Anterior cingulate cortex (tissue), 58 donors: ENCODE data around the gene ZNF705A.
A peak's percentile ranks its signal among the peaks of the same experiment; 100 is the strongest.
"Not testable (repeated sequence)": the region's sequence is repeated elsewhere in the genome, so short reads cannot be mapped to it uniquely, and the experiment has no call there.

ENCODE experiments used
- DNase-seq, 58 donors: peaks; one replicate each; lab custom pipeline; 2025; lab: John Stamatoyannopoulos, UW

The ZNF705A gene

DNA sequence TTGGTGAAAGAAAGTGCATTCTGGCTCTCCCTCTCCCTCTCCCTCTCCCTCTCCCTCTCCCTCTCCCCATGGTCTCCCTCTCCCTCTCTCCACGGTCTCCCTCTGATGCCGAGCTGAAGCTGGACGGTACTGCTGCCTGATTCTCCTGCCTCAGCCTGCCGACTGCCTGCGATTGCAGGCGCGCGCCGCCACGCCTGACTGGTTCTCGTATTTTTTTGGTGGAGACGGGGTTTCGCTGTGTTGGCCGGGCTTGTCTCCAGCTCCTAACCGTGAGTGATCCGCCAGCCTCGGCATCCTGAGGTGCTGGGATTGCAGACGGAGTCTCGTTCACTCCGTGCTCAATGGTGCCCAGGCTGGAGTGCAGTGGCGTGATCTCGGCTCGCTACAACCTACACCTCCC is 26.5 kb downstream of the ZNF705A start:
- not testable (repeated sequence) for DNase-seq

DNA sequence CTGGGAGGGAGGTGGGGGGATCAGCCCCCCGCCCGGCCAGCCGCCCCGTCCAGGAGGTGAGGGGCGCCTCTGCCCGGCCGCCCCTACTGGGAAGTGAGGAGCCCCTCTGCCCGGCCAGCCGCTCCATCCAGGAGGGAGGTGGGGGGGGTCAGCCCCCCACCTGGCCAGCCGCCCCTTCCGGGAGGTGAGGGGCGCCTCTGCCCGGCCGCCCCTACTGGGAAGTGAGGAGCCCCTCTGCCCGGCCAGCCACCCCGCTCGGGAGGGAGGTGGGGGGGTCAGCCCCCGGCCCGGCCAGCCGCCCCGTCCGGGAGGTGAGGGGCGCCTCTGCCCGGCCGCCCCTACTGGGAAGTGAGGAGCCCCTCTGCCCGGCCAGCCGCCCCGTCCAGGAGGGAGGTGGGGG is 27.4 kb downstream of the ZNF705A start:
- DNase-seq, result not testable (repeated sequence)

DNA sequence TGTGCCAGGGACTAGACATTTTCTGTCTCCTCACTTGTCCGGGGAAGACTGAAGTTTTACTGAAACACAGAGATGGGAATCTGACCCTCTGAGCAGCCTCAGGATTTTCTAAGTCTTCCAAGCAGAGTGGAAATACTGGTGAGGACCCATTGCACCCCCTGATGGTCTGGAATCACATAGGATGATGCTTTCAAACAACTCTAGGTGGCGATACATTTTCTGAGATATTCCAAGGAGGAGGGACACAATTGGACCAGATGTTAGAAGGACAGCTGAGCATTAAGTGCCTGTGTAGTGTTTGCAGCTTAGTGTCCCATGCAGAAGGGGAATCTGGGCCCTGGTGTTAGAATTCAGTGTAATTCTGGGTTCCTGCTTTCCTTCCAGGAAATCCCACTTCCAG is 31.3 kb downstream of the ZNF705A start:
- DNase-seq, result not testable (repeated sequence)

DNA sequence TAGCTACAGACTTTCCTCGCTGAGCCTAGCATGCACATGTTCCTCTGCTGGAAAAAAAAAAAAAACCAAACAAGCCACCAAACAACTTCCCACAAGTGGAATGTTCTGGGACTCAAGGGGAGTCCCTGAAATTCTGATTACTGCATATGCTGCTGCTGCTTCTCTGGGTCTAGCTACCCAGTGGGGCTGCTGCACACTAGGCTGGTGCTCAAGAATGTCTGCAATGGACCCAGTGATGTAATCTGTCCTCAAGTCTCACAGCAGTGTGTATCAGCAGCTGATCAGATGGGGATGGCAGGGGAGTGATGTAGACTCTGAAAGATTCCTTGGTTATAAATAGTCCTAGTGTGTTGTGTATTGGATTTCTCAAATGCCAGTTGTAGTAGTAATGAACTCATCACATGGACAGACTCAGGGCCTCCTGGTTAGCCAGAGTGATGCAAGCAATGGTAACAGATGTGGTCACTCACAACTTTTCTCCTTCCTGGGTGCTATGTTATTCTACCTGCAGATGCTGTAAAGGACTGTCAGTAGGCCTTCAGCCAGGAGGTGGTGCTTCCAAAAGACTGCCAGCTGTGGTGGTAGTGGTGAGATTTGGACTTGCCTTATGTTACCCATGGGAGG is 41.0 kb downstream of the ZNF705A start:
- DNase-seq, result not testable (repeated sequence)

DNA sequence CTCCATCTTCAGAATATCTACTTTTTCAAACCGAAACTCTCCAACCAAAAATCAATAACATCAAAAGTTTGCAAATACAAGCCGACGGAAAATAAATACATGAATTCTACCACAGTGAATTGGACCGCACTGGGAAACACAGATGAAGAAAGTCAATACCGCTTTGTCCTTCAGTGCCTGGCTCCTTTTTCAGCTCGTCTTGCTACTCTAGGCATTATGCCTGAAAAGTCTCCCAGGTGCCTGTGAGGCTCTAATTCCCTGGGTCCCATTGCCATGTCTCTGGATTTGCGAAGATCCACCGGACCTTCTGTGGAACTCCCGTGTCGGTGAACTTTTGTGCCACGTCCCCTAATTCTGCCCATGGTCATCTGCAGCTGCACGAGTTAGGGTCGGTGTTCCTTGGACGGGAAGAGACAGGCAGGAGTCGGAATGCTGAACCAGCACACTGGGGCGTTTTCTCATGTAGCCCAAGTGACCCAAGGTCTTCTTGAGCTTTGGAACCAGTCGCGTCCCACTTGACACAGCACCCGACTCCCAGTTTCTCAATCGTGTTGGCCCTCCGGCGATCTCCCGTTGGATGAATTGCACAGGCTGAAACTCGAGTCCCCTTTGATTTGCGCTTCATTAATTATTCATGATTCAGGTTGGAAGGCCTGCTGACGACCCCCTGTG is 62.0 kb downstream of the ZNF705A start:
- DNase-seq, result not testable (repeated sequence)

DNA sequence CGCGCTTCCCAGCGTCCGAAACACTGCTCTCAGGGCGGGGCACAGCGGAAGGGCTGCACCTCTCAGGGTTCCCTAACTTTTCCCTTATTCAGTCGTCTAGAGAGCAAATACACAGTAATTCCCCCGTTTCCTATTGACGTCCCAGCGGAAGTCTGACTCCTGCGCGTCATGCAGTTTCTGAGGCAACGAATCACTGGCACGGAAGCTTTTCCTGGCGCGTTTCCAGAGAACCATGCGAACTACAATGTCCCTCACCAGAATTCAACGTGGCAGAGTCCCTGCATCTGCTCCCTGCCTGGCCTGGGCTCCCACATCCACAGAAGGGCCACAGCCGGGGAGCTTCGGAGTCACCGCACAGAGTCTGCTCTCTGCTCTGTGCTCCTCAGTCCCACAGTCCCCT is 64.6 kb downstream of the ZNF705A start:
- DNase-seq, result peak in 11 of 58 donors; percentile 5 to 50 (median 17)

DNA sequence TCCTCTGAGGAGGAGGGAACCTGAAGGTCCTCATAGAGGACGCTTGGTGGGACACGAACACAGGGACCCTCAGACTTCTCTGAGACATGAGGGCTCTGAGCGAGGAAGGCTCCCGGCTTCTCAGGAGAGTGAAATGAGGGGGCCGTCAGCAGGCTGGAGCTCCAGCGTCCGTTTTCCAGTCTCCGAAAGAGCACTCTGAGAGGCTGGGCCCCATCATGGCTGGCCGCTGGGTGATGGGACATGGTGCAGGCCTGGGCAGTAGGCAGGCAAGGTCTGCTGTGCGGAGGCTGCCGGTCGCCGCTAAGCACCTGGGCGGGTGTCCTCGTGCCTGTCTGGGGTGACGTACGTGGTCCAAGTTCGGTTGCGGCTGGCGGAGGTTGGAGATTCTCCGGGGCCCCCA is 65.0 kb downstream of the ZNF705A start:
- not testable (repeated sequence) for DNase-seq

DNA sequence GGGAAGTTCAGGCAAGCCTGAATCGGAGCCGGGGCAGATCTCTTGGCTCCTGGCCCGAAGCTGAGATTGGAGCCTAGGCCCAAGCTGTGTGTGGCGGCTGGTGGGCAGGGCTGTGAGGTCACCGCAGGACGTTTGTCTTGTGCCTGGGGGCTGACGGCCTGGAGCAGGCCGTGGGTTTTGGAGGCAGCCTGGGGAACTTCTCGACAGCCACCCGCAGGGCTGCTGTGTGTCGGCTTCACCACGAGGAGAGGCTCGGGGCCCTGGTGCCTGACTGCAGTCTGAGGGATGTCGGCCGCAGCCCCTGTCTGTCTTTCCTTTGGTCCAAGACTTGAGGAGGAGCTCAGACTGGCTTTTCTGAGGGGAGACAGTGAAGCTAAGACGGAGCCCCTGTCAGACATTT is 65.5 kb downstream of the ZNF705A start:
- DNase-seq, result not testable (repeated sequence)

DNA sequence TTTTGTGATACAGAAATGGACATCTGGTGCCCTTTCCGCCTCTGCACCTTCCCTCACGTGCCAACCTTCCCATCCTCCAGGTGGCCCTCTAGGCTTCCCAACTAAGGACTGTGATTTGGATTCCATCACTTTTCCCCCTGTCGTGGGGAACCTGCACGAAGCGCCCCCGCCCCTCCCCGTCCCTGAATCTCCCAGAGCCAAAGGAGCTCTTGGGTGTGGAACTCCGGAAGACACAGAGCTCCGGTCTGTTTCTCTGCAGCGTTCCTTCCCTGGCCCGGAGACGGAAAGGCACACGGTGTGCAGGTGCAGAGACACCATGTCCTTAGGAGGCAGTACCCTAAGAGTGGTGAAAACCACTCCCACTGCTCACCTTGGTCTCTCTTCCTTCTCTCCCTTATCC is 66.8 kb downstream of the ZNF705A start:
- not testable (repeated sequence) for DNase-seq

DNA sequence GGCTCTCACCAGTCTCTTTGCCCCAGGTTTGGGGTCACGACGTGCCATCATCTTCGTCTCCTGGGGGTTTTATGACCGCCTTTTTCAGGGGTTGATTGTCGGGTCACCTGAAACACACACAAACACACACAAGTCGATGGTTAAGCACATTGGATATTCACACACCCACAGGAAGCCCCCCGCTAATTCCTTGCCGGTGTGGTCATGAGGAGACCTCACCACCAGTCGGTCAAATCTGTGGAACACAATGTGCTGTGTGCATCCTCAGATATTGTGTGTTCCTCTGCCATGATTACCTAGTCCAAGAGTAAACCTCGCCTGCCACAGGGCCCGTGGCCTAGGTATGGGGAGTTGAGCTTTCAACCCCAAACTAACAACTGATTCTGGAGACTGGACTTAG is 68.0 kb downstream of the ZNF705A start:
- DNase-seq, result not testable (repeated sequence)

DNA sequence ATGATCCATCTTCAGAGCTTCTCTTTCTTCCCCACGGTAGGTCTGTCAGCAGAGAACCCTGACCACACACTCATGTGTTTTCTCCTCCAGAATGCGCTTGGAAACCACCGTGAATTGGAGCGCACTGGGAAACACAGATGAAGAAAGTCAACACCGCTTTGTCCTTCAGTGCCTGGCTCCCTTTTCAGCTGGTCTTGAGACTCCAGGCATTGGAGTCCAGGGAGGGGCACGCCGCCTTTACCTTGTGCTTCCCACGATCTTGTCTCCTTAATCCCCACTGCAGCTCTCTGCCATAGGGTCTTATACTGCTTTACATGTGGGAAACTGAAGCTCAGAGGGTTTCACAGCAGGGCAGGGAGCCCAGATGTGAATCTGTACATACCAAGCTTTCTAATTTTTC is 69.5 kb downstream of the ZNF705A start:
- DNase-seq, result no peak

DNA sequence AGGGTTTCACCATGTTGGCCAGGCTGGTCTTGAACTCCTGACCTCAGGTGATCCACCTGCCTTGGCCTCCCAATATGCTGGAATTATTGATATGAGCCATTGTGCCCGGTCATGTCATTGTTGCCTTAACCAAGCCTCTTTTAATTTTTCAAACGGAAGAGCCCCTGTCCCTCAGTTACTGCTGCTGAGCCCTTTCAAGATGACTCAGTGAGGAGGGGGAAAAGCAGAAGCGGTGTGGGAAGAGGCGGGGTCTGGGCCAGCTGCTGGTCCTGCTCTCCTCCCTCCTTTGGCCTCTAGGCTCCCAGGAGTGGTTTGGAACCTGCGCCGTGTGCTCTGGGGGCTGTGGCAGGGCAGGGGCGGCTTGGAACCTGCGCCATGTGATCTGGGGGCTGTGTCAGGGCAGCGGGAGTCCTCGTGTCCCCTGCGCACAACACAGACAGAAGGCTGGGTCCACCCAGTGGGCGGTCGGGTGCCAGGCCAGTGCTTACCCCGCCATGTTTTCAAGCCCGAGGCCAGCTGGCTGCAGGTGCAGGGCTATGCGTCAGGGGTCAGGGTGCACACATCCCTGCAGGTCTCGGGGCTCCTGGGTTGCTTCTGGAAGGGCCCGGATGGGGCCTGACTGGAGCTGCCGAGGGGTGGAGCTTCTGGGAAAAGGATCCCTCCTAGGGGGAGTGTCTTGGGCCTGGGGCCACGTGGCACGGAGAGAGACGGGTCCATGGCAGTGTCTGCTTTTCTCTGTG is 70.3 kb downstream of the ZNF705A start, which contains the start of gene FAM90A1:
Gene FAM90A1 (minus strand): TSS at position 627 of the 740 bp plus-strand sequence. CDS start 2,786 bp downstream, outside the sequence.
- DNase-seq, result peak in 33 of 58 donors; percentile 12 to 78 (median 39)

DNA sequence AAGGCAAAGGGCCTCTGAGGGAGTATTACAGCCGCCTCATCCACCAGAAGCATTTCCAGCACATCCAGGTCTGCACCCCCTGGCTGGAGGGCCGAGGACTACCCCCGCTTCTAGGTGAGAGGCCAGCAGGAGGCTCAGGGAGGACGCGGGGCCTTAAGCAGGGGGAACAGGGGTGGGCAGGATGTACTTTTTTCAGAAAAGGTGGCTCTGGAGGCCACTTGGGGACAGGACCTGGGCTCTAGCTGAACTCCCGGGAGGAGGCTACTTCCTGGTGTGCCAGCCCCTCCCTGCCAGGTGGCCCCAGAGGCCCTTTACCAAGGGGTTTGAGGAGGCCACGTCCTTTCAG is 70.9 kb downstream of the ZNF705A start:
- not testable (repeated sequence) for DNase-seq

DNA sequence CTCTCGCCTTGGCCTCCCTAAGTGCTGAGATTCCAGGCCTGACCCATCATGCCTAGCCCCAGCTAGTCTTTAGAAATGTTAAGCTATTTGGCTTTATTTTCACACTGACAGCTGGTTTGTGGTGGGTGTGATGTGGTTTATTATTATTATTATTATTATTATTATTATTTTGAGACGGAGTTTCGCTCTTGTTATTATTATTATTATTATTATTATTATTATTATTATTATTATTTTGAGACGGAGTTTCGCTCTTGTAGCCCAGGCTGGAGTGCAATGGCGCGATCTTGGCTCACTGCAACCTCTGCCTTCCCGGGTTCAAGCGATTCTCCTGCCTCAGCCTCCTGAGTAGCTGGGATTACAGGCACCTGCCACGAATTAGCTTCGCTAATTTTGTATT is 71.8 kb downstream of the ZNF705A start:
- DNase-seq, result not testable (repeated sequence)

DNA sequence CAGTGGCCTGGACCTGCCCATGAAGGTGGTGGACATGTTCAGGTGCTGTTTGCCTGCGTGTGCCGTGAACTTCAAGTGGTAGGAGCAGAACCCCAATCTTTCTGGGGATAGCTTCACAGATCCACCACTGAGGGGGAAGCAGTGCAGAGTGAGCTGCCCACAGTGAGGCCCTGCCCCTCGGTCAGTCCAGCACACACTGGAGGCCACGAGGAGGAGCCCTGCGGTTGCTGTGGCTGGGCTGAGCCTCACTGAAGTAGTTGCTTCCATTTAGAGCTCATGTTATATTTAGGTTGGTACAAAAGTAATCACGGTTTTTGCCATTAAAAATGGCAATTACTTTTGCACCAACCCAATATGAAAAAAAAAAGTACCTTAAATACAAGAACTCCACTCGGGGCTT is 72.7 kb downstream of the ZNF705A start:
- peak in 1 of 58 donors; percentile 9 for DNase-seq
